GM12865 (cell line): ENCODE results near the gene RNF26.

Experiments
- DNase-seq: peaks from one replicate; pipeline ENCODE4 v3.0.0; 2010; ENCODE audit warnings: low read depth
- H3K4me3 ChIP-seq: 2 replicates; pipeline ENCODE4 v1.5.1; 2011; ENCODE audit warnings: mild to moderate bottlenecking, low read depth, low read length, control low read depth
- CTCF ChIP-seq: IDR thresholded peaks from 2 replicates; pipeline ENCODE4 v1.5.1; 2011; ENCODE audit warnings: low read length, control low read depth, low read depth, inconsistent platforms; ENCODE audit not compliant: insufficient read depth; ENCODE audit errors: missing control alignments

The RNF26 gene

GRCh38 chr11:119362741-119363080 is 28.4 kb downstream of the RNF26 start:
- no peak for TF ChIP-seq CTCF
- no peak overlapping the region for H3K4me3 ChIP-seq

GRCh38 chr11:119363081-119363850 is 28.9 kb downstream of the RNF26 start:
- DNase-seq = no peak
- TF ChIP-seq CTCF = no peak
- H3K4me3 ChIP-seq = no peak overlapping the region

More at GRCh38 chr11:119362741-119363080, 28.4 kb downstream of the RNF26 start:
- DNase-seq = no peak

- no peak overlapping the region for H3K4me3 ChIP-seq
- DNase-seq = peak; percentile 32
- no peak for TF ChIP-seq CTCF
Observed at GRCh38 chr11:119363851-119364590, 29.7 kb downstream of the RNF26 start.

GRCh38 chr11:119365071-119365591 is 30.8 kb downstream of the RNF26 start:
- no peak for TF ChIP-seq CTCF
- no peak overlapping the region for H3K4me3 ChIP-seq
- DNase-seq = no peak

- no peak overlapping the region for H3K4me3 ChIP-seq
- DNase-seq = no peak
- TF ChIP-seq CTCF = no peak
Observed at GRCh38 chr11:119366690-119367620, 32.6 kb downstream of the RNF26 start.

GRCh38 chr11:119367661-119368120 is 33.4 kb downstream of the RNF26 start:
- DNase-seq = no peak
- no peak for TF ChIP-seq CTCF
- no peak overlapping the region for H3K4me3 ChIP-seq
